HCT116 (cell line): Measurements from ENCODE around the gene SLC25A48. TPM values are rescaled to one million over a fixed set of nuclear protein-coding genes. Genes with fewer than 3 reads are reported as not detected.

ENCODE experiments used
- ATAC-seq: fragments of 200-7000 bp; cut with Tn5 transposase; 2 replicates; pipeline ENCODE4 v1.9.1; 2020; ENCODE audit warnings: mild to moderate bottlenecking, moderate library complexity
- BruUV-seq: library from RNA; stranded (reverse); fragments of 400-500 nt; replicated peaks from 2 replicates; lab custom pipeline; 2021; lab: Mats Ljungman, UMichigan
- CTCF ChIA-PET: fragments of 300-600 bp; sonication (Branson Sonifier 250); formaldehyde crosslinking; loops from one replicate; lab custom pipeline; 2021; ENCODE audit warnings: antibody characterized with exemption; lab: Charles Lee
- POLR2A ChIA-PET: fragments of 300-600, 350-600 bp; sonication (Branson Sonifier 250); formaldehyde crosslinking; loops from one replicate; lab custom pipeline; 2021; ENCODE audit warnings: antibody characterized with exemption; lab: Charles Lee
- RAD21 ChIA-PET, 2 experiments: fragments of 300-600 bp; sonication (Branson Sonifier 250); formaldehyde crosslinking; loops; one replicate each; lab custom pipeline; 2023; ENCODE audit warnings: low total read pairs in 2 of 2; ENCODE audit not compliant: uncharacterized antibody in 2 of 2, unreplicated experiment in 2 of 2, low non-redundant PET in 1 of 2; lab: Charles Lee
- DNase-seq: peaks from one replicate; pipeline ENCODE4 v3.0.0-alpha.2; 2010; ENCODE audit warnings: low read depth, low spot score
- H2AFZ ChIP-seq: fragments of 200-600 bp; shearing (Covaris generic), sonication (generic); 2 replicates; pipeline ENCODE4 v1.6.1; 2017; ENCODE audit warnings: low read depth, mixed run types, mixed read lengths, antibody characterized with exemption, low read length; ENCODE audit not compliant: poor library complexity, severe bottlenecking
- H3K27ac ChIP-seq: 2 replicates; pipeline ENCODE4 v1.5.1; 2012; ENCODE audit warnings: low read depth, low read length
- H3K27me3 ChIP-seq: fragments of 200-600 bp; sonication (generic); 2 replicates; pipeline ENCODE4 v1.6.1; 2016; ENCODE audit warnings: mixed run types, low read length, mixed read lengths; ENCODE audit not compliant: insufficient read depth
- H3K36me3 ChIP-seq, 2 experiments: fragments of 200-500 bp in 1 of 2; fragments of 200-600 bp in 1 of 2; sonication (Bioruptor generic) in 1 of 2; sonication (generic) in 1 of 2; 2 replicates each; pipeline versions ENCODE4 v1.5.1 to v1.6.1; 2014 to 2016; ENCODE audit warnings: low read length in 2 of 2, inconsistent platforms in 1 of 2, mixed read lengths in 1 of 2, mixed run types in 1 of 2; ENCODE audit not compliant: insufficient read depth in 2 of 2, control insufficient read depth in 1 of 2
- H3K4me1 ChIP-seq, 2 experiments: fragments of 200-600 bp in 1 of 2; sonication (generic) in 1 of 2; 2 replicates each; pipeline versions ENCODE4 v1.5.1 to v1.6.1; 2012 to 2017; ENCODE audit warnings: low read length in 2 of 2, inconsistent platforms in 1 of 2, mild to moderate bottlenecking in 1 of 2, mixed read lengths in 1 of 2, mixed run types in 1 of 2, moderate library complexity in 1 of 2; ENCODE audit not compliant: insufficient read depth in 2 of 2, control insufficient read depth in 1 of 2
- H3K4me2 ChIP-seq: fragments of 200-600 bp; sonication (generic); 2 replicates; pipeline ENCODE4 v1.6.1; 2017; ENCODE audit warnings: mixed run types, low read length, mixed read lengths
- H3K4me3 ChIP-seq, 2 experiments: fragments of 200-600 bp in 1 of 2; sonication (generic) in 1 of 2; replicated peaks in 1 of 2; 2 replicates each; pipeline ENCODE4 v1.5.1; 2011 to 2016; ENCODE audit warnings: low read length in 2 of 2, control low read depth in 1 of 2, low read depth in 1 of 2, mild to moderate bottlenecking in 1 of 2, mixed read lengths in 1 of 2, mixed run types in 1 of 2
- H3K79me2 ChIP-seq: fragments of 200-600 bp; sonication (generic); 2 replicates; pipeline ENCODE4 v1.6.1; 2017; ENCODE audit warnings: mild to moderate bottlenecking, mixed run types, low read length, moderate library complexity, mixed read lengths; ENCODE audit not compliant: insufficient read depth
- H3K9ac ChIP-seq: fragments of 200-600 bp; sonication (generic); 2 replicates; pipeline ENCODE4 v1.6.1; 2016; ENCODE audit warnings: low read length, mixed read lengths
- H3K9me2 ChIP-seq: fragments of 200-600 bp; sonication (generic), shearing (Covaris generic); 2 replicates; pipeline ENCODE4 v1.6.1; 2017; ENCODE audit warnings: mixed run types, mild to moderate bottlenecking, moderate library complexity; ENCODE audit not compliant: insufficient read depth
- H3K9me3 ChIP-seq, 2 experiments: fragments of 200-500 bp in 1 of 2; fragments of 200-600 bp in 1 of 2; sonication (Bioruptor generic) in 1 of 2; sonication (generic) in 1 of 2; 2 replicates each; pipeline ENCODE4 v1.6.1; 2014 to 2017; ENCODE audit warnings: low read length in 2 of 2, mixed read lengths in 2 of 2, inconsistent platforms in 1 of 2, low read depth in 1 of 2, mild to moderate bottlenecking in 1 of 2, mixed run types in 1 of 2, moderate library complexity in 1 of 2; ENCODE audit not compliant: control insufficient read depth in 1 of 2, insufficient read depth in 1 of 2
- H4K20me1 ChIP-seq: fragments of 200-600 bp; sonication (generic), shearing (Covaris generic); 2 replicates; pipeline ENCODE4 v1.6.1; 2017; ENCODE audit warnings: mixed run types, mild to moderate bottlenecking, moderate library complexity; ENCODE audit not compliant: insufficient read depth
- ATF3 ChIP-seq: IDR thresholded peaks from 2 replicates; pipeline ENCODE4 v1.6.1; 2012
- CTCF ChIP-seq, 3 experiments: fragments of 200-600 bp in 1 of 3; sonication (generic) in 1 of 3; IDR thresholded peaks in 2 of 3; conservative IDR thresholded peaks in 1 of 3; 2 replicates each; pipeline ENCODE4 v1.5.1; 2012 to 2017; ENCODE audit warnings: low read depth in 2 of 3, low read length in 2 of 3, antibody characterized with exemption in 1 of 3, borderline replicate concordance in 1 of 3, control low read depth in 1 of 3, mild to moderate bottlenecking in 1 of 3, mixed read lengths in 1 of 3, mixed run types in 1 of 3, moderate library complexity in 1 of 3; ENCODE audit not compliant: insufficient read depth in 1 of 3
- EGR1 ChIP-seq: IDR thresholded peaks from 2 replicates; pipeline ENCODE4 v1.6.1; 2012; ENCODE audit warnings: low read depth
- JUND ChIP-seq: IDR thresholded peaks from 2 replicates; pipeline ENCODE4 v1.6.1; 2012
- MAX ChIP-seq: IDR thresholded peaks from 2 replicates; pipeline ENCODE4 v1.6.1; 2012
- TCF7L2 ChIP-seq: IDR thresholded peaks from 2 replicates; pipeline ENCODE4 v1.7.0; 2011; ENCODE audit warnings: borderline replicate concordance, inconsistent platforms; ENCODE audit not compliant: insufficient read depth, insufficient read length; ENCODE audit errors: extremely low read depth
- YY1 ChIP-seq: IDR thresholded peaks from 2 replicates; pipeline ENCODE4 v1.6.1; 2011; ENCODE audit warnings: low read length, low read depth, moderate library complexity, mild to moderate bottlenecking; ENCODE audit not compliant: insufficient replicate concordance; ENCODE audit errors: extremely low read depth
- ZFX ChIP-seq: fragments of 450-650 bp; IDR thresholded peaks from 2 replicates; pipeline ENCODE4 v1.6.1; 2017
- intact Hi-C: fragments of 100-400 bp; cut with micrococcal nuclease; formaldehyde crosslinking; loops from 2 replicates; pipeline ENCODE4 v1.10.0; 2022
- total RNA-seq: library from RNA; stranded (reverse); gene quantifications from one replicate; pipeline ENCODE4 v1.2.1, GENCODE V29; 2021; ENCODE audit not compliant: unreplicated experiment

SLC25A48 gene
- total RNA-seq, 1 experiment from 2014 or later = 2.8 TPM

- Histone ChIP-seq H3K9me3 (no peaks in the 10 kb centered on the region), H4K20me1 (no peaks in the 10 kb centered on the region), H2AFZ (no peak overlapping the region), H3K9ac (no peak overlapping the region), H3K27ac (no peak overlapping the region), H3K36me3 (no peaks in the 10 kb centered on the region), H3K9me2 (no peaks in the 10 kb centered on the region), H3K4me3 (no peak overlapping the region), H3K27me3 (no peaks in the 10 kb centered on the region), H3K4me2 (no peak overlapping the region), H3K79me2 (no peaks in the 10 kb centered on the region), H3K4me1 (peaks cover 0 to 8% of the 10 kb centered on the region in 2 experiments; a peak in 1 of 4 replicates)
- ChIA-PET CTCF (interaction anchor here (0.8 to 2.6 kb wide), 2 partner anchors 259 to 272 kb away, joined by 4 to 8 read pairs; no protein-coding TSS in a partner anchor), POLR2A (no interaction called here), RAD21 (no interaction called here)
- no TSS peak for BruUV-seq
- DNase-seq (no peak), ATAC-seq (no peak)
- no peak for TF ChIP-seq CTCF (IDR thresholded peaks at IDR 0.05 in 2 of 3, conservative IDR thresholded peaks at IDR 0.05 in 1 of 3; ENCODE audit: borderline replicate concordance in 1 of 3, insufficient read depth in 1 of 3, low read depth in 2 of 3, low read length in 2 of 3)
- TF ChIP-seq TCF7L2 = no peak
- no peak for TF ChIP-seq EGR1
- no peak for TF ChIP-seq ZFX
- no peak for TF ChIP-seq YY1
- intact Hi-C loops = no loop called here
Measured at GRCh38 chr5:135825373-135826220, 8.9 kb upstream of the SLC25A48 start.

GRCh38 chr5:135826221-135826525, 8.3 kb upstream of the SLC25A48 start:
- H3K27me3 ChIP-seq = no peaks in the 10 kb centered on the region
- intact Hi-C loops = no loop called here
- H4K20me1 ChIP-seq = no peaks in the 10 kb centered on the region
- H3K4me3 ChIP-seq = no peak overlapping the region
- H2AFZ ChIP-seq = no peak overlapping the region
- no peaks in the 10 kb centered on the region for H3K36me3 ChIP-seq
- ChIA-PET CTCF (interaction anchor here (0.8 to 2.6 kb wide), 2 partner anchors 260 to 272 kb away, joined by 4 to 8 read pairs; no protein-coding TSS in a partner anchor), RAD21 (no interaction called here), POLR2A (no interaction called here)
- ATAC-seq (no peak), DNase-seq (no peak)
- TF ChIP-seq MAX (no peak), ATF3 (no peak), EGR1 (no peak), JUND (no peak)
- no peak overlapping the region for H3K4me2 ChIP-seq
- no peak overlapping the region for H3K27ac ChIP-seq
- no peak overlapping the region for H3K9ac ChIP-seq
- peaks cover 0 to 6% of the 10 kb centered on the region in 2 experiments; a peak in 1 of 4 replicates for H3K4me1 ChIP-seq
- BruUV-seq = no TSS peak
- H3K79me2 ChIP-seq = no peaks in the 10 kb centered on the region
- no peaks in the 10 kb centered on the region for H3K9me2 ChIP-seq
- no peaks in the 10 kb centered on the region for H3K9me3 ChIP-seq
